ENCODE results near the gene GFY.
"Not testable (repeated sequence)": the region's sequence is repeated elsewhere in the genome, so short reads cannot be mapped to it uniquely, and the experiment has no call there.

GFY gene

GRCh38 chr19:49447485-49448431 lies 22.6 kb downstream of the GFY start:
- no peak for DNase-seq

DNA sequence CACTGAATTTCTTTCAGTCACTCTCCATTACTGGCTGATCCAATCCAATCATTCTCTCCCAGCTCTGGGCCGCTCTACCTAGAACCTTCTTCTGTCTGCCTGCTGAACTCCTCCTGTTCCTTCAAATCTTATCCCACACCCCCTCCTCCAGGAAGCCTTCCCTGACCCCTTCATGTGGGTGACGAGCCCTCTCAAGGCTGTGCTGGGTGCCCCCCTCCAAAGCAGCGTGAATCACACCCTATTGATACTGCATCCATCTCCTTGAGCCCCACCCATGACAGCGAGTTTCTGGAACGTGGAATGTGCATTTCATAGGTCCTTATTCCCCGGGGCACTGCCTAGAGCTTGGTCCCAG lies 23.2 kb downstream of the GFY start:
- no peak for DNase-seq

DNA sequence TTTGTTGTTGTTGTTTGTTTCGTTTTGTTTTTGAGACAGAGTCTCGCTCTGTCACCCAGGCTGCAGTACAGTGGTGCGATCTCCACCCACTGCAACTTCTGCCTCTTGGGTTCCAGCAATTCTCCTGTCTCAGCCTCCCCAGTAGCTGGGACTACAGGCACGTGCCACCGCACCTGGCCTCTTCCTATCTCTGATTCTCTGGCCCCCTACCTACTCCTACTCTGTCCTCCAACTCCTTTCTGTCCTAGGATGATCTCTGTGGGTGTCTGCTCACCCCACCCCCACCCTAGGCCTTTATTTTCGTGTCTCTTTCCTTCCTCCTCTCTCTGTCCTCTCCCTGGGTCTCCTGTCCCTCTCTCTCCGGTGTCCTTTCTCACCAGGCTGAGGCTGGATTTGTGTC lies 25.2 kb downstream of the GFY start:
- no peak for DNase-seq

DNA sequence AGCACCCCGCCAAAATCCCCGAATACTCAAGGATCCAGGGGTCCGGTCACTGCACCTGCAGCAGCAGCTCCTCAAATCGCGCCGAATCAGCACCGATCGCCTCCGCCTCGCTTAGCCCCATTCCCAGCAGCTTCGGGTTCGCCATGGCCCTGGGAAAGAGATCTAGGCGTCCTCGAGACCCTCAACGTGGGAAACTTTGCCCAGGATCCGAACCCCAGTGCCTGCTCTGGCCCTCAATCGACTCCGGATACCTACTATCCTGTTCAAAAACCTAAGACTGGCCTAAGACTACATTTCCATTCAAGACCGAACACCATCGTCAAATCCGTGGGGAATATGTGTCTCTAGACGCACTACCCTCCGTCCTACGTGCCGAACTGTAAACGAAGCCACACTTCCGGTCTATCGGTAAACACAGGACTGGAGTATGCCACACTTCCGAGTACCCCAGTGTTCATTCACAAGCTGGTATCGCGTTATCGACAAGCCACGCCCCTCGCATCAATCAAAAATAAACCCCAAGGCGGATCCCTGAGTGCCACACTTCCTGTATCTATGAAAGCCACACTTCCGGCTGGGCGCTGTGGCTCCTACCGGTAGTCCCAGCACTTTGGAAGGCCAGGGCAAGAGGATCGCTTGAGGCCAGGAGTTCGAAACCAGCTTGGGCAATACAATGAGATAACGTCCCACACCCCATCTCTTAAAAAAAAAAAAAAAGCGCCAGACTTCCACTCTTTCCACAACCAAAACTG lies 26.4 kb downstream of the GFY start, which contains the start of gene PIH1D1:
Gene PIH1D1, minus strand, starts transcription at position 385 of the 752 bp plus-strand sequence. Its CDS starts 240 bp downstream, at position 145.
- DNase-seq, result peak; percentile 98

- DNase-seq, result peak; percentile 90
Observed at GRCh38 chr19:49453013-49453756, 28.0 kb downstream of the GFY start, which contains the start of gene ALDH16A1. ALDH16A1 (plus strand) TSS chr19:49453225; CDS start chr19:49453332, 107 bp downstream.

DNA sequence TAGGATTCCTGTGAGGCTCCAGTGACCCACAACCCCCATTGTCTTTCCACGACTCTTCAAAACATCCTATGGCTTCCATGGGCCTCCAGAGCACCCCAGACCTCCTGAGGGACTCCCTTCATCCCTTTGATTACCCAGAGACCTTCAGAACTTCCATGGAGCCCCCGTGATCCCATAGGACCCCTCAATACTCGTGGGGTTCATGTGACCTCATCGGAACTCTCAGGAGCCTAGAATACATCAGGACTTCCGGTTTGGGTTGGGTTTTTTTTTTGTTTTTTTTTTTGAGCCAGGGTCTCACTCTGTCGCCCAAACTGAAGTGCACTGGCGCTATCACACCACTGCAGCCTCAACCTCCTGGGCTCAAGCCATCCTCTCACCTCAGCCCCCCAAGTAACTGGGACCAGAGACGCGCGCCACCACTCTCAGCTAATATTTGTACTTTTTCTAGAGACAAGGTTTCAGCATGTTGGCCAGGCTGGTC lies 28.6 kb downstream of the GFY start:
- no peak for DNase-seq

DNA sequence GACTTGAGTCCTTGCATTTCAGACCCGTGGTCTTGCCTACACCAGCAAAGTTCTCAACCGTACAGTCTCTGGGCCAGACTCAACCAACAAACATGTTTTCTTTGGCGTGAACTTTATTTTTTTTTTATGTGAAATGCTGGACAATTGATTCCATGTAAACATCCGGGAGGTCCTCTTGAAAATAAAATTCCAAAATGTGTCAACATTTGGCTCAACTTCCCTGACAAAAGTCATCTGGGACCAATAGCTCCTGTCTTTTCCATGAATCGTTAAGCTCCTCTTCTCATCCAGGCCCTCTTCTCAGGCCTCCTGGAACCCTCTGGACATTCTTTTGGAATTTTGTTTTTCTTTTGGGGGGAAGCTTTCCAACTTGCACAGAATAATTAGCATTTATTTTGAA lies 30.6 kb downstream of the GFY start:
- no peak for DNase-seq

DNA sequence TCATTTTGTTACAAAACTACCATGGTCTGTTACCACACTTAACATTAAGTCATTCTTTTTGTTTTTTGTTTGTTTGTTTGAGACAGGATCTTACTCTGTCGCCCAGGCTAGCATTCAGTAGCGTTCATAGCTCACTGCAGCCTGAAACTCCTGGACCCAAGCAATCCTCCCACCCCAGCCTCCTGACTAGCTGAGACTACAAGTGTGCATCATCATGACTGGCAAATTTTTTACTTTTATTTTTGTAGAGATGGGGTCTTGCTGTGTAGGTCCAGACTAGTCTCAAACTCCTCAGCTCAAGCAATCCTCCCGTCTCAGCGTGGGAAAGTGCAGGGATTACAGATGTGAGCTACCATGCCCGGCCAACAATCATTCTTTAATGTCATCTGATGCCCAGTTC lies 31.1 kb downstream of the GFY start:
- no peak for DNase-seq

GRCh38 chr19:49458567-49458903 lies 33.3 kb downstream of the GFY start:
- no peak for DNase-seq

GRCh38 chr19:49459388-49459787 lies 34.2 kb downstream of the GFY start:
- no peak for DNase-seq

DNA sequence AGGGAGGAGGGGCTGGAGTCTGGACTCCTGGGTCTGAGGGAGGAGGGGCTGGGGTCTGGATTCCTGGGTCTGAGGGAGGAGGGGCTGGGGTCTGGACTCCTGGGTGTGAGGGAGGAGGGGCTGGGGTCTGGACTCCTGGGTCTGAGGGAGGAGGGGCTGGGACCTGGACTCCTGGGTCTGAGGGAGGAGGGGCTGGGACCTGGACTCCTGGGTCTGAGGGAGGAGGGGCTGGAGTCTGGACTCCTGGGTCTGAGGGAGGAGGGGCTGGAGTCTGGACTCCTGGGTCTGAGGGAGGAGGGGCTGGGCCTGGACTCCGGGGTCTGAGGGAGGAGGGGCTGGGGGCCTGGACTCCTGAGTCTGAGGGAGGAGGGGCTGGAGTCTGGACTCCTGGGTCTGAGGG lies 35.9 kb downstream of the GFY start:
- not testable (repeated sequence) for DNase-seq

GRCh38 chr19:49461656-49462055 lies 36.5 kb downstream of the GFY start:
- DNase-seq, result no peak

- no peak for DNase-seq
Observed at GRCh38 chr19:49462492-49462891, 37.3 kb downstream of the GFY start.

DNA sequence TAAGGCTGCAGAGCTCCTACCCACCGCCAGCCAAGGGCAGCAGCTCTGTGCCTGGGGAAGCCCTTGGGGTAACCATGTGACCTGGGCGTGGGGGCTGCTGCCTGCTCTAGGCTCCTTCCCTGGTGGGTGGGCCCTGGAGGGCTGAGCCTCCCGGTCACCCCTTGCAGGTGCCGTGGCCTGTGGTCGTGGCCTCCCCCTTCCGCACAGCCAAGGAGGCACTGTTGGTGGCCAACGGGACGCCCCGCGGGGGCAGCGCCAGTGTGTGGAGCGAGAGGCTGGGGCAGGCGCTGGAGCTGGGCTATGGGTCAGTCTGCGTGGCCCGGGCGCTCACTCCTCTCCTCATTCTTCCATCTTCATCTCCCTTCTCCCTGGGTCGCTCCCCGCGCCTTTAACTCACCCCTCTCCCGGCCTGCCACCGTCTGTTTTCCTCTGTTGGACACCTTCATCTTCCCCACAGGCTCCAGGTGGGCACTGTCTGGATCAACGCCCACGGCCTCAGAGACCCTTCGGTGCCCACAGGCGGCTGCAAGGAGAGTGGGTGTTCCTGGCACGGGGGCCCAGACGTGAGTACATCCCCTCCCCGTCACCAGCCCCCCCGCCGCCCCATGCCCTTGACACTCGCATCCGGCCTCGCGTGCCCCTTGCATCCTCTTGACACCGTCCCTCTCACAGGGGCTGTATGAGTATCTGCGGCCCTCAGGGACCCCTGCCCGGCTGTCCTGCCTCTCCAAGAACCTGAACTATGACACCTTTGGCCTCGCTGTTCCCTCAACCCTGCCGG lies 39.0 kb downstream of the GFY start:
- no peak for DNase-seq

GRCh38 chr19:49465371-49465770 lies 40.2 kb downstream of the GFY start:
- DNase-seq, result no peak

- DNase-seq, result no peak
Observed at GRCh38 chr19:49468199-49468598, 43.0 kb downstream of the GFY start.

- peak; percentile 65 for DNase-seq
Observed at GRCh38 chr19:49468746-49469447, 43.7 kb downstream of the GFY start.

DNA sequence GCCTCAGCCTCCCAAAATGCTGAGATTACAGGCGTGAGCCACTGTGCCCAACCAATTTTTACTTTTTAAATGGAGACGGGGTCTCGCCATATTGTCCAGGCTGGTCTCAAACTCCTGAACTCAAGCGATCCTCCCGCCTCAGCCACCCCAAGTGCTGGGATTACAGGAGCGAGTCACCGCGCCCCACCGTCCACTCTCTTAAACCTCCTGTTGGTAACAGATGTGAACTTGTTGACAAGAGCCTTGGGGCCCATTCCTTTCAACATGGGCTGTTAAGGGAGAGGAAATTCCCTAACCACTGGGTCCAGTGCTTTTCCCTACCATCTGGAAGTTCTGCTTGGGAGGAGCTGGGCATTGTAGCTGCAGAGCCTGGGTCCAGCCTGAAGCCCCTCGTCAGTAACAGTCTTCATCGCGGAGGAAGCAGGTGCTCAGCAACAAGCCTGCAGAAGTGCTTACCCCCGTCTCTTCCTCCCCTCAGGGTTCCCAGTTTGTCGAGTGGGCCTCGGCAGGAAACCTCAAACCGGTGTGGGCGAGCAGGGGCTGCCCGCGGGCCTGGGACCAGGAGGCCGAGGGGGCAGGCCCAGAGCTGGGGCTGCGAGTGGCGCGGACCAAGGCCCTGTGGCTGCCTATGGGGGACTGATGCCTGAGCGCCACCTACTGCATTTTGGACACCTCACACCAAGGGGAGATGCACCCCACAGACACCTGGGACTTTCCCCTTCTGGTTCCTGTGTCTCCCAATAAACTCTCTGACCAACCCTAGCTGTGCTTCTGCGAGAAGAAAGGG lies 44.8 kb downstream of the GFY start:
- peak; percentile 84 for DNase-seq

DNA sequence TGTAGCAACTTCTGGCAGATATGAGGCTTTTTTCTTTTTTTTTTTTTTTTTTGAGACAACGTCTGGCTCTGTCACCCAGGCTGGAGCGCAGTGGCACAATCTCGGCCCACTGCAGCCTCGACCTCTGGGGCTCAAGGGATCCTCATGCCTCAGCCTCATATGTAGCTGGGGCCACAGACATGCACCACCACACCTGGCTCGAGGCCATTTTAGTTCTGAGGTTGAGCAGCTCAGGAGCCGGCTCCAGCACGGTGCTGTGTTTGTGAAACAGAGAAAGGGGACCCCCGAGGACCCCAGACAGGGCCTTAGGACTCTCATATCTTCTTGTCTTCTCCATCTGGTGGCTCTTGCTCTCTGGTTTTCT lies 45.4 kb downstream of the GFY start:
- no peak for DNase-seq

DNA sequence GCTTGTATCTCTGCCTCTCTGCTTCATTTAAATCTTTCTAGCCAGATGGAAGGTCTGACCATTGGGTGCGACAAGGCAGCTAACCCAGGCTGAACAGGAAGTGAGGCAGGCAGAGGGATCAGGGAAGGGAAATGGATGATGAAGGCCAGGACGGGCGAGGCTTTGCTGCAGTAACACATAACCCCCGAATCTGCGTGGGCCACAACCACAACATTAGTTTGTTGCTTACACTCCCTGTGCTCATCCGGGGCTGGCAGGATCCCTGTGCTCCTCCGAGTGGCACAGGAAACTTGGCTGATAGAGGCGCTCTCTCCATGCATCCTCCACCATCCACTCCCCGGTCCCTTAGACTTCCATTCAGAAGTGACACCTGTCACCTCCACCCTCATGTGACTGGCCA lies 47.7 kb downstream of the GFY start:
- no peak for DNase-seq

DNA sequence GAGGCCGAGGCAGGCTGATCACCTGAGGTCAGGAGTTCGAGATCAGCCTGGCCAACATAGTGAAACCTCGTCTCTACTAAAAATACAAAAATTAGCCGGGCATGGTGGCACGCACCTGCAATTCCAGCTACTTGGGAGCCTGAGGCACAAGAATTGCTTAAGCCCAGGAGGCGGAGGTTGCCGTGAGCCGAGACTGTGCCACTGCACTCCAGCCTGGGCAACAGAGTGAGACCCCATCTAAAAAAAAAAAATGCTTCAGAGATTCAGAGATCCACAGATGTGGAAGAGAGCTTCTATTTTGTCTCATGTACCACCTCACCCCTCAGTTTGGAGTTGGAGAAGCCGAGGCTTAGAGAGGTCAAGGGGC lies 48.3 kb downstream of the GFY start:
- DNase-seq, result not testable (repeated sequence)

All from NCI-H524 treated with DMSO at 0.1 percent for 48 hours (cell line).